ENCODE measurements around the gene TCF12.

DNA sequence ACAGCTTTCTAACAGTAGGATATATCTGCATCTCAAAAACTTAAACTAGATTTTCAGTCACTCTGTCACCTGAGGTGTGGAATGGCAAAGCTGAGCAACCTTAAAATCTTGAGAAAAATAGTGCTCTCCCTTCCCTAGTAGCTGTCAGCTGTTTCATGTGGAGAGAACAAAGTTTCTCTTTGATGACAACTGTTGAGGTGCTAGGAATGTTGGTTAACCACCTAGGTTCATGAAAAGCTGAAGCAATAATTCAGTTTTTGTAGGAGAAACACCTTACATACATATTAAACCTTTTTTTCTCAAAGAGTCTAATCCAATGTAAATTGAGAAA lies 40.8 kb downstream of the TCF12 start:
- TF ChIP-seq CTCF (IDR thresholded peaks at IDR 0.05; ENCODE audit: insufficient read depth, low read length) (no peak), POLR2AphosphoS5 (IDR thresholded peaks at IDR 0.05; ENCODE audit: low read depth) (no peak)

Measured in HL-60 (cell line).